T-helper 2 cell treated with Interferon-gamma antibody and Interleukin-4, amounts not matched to agents 100 ng/mL and 5 ng/mL, for 36 hours (primary cell): ENCODE data around the gene NT5DC1. TPM values are rescaled to one million over a fixed set of nuclear protein-coding genes. Genes with fewer than 3 reads are reported as not detected.

Experiments used
- intact Hi-C: fragments of 100-400 bp; cut with micrococcal nuclease; formaldehyde crosslinking; loops from one replicate; pipeline ENCODE4 v1.15.1; 2023
- total RNA-seq: library from RNA; stranded (reverse); gene quantifications from 2 replicates; pipeline ENCODE4 v1.2.3, GENCODE V29; 2022

NT5DC1 gene
- total RNA-seq, 1 donor from 2014 or later, result 47.9 TPM

GRCh38 chr6:116267836-116268588 lies 167.4 kb downstream of the NT5DC1 start:
- intact Hi-C loops, result loop anchor here (1.0 to 2.0 kb wide), 2 partner anchors 8 to 13 kb away; partner anchors contain the start of gene TSPYL4

GRCh38 chr6:116268589-116269293 lies 168.1 kb downstream of the NT5DC1 start:
- intact Hi-C loops, result loop anchor here (1.0 to 2.0 kb wide), 2 partner anchors 8 to 14 kb away; partner anchors contain the start of gene TSPYL4

- intact Hi-C loops, result no loop called here
These were observed 170.6 kb downstream of the NT5DC1 start for GRCh38 chr6:116271149-116271708.

GRCh38 chr6:116277124-116277523 lies 176.5 kb downstream of the NT5DC1 start:
- intact Hi-C loops, result loop anchor here (5.0 kb wide), 1 partner anchor 60 kb away; no protein-coding TSS in a partner anchor

- intact Hi-C loops, result loop anchor here (2.0 to 5.0 kb wide), 3 partner anchors 61 to 366 kb away; partner anchors contain the start of gene NT5DC1
These were observed 177.8 kb downstream of the NT5DC1 start for GRCh38 chr6:116278481-116278829.

GRCh38 chr6:116278854-116279231 lies 178.2 kb downstream of the NT5DC1 start:
- intact Hi-C loops, result loop anchor here (1.0 to 5.0 kb wide), 8 partner anchors 25 to 402 kb away; partner anchors contain the start of genes KPNA5, NT5DC1, RWDD1 and TSPYL4

- intact Hi-C loops, result loop anchor here (1.0 to 5.0 kb wide), 10 partner anchors 25 to 402 kb away; partner anchors contain the start of genes KPNA5, NT5DC1, RWDD1 and TSPYL4
These were observed 178.8 kb downstream of the NT5DC1 start, which contains the start of gene TSPYL1 for GRCh38 chr6:116279232-116280160. TSPYL1 (minus strand) TSS chr6:116279930; CDS start chr6:116279830, 100 bp downstream.

GRCh38 chr6:116280161-116280932 lies 179.7 kb downstream of the NT5DC1 start:
- intact Hi-C loops, result loop anchor here (5.0 kb wide), 2 partner anchors 87 to 197 kb away; no protein-coding TSS in a partner anchor

GRCh38 chr6:116280933-116281316 lies 180.3 kb downstream of the NT5DC1 start:
- intact Hi-C loops, result loop anchor here (5.0 kb wide), 2 partner anchors 86 to 196 kb away; no protein-coding TSS in a partner anchor

GRCh38 chr6:116282698-116283097 lies 182.0 kb downstream of the NT5DC1 start:
- intact Hi-C loops, result loop anchor here (5.0 kb wide), 2 partner anchors 85 to 195 kb away; no protein-coding TSS in a partner anchor

- intact Hi-C loops, result loop anchor here (5.0 kb wide), 2 partner anchors 84 to 194 kb away; no protein-coding TSS in a partner anchor
These were observed 182.5 kb downstream of the NT5DC1 start for GRCh38 chr6:116283191-116283590.

- intact Hi-C loops, result loop anchor here (5.0 kb wide), 2 partner anchors 82 to 192 kb away; no protein-coding TSS in a partner anchor
These were observed 184.3 kb downstream of the NT5DC1 start for GRCh38 chr6:116284984-116285383.

GRCh38 chr6:116286773-116287358 lies 186.2 kb downstream of the NT5DC1 start:
- intact Hi-C loops, result loop anchor here (1.0 kb wide), 2 partner anchors 245 to 274 kb away; no protein-coding TSS in a partner anchor

GRCh38 chr6:116287689-116288282 lies 187.1 kb downstream of the NT5DC1 start:
- intact Hi-C loops, result loop anchor here (1.0 kb wide), 3 partner anchors 245 to 358 kb away; no protein-coding TSS in a partner anchor

GRCh38 chr6:116289876-116290275 lies 189.2 kb downstream of the NT5DC1 start:
- intact Hi-C loops, result no loop called here

GRCh38 chr6:116290799-116291198 lies 190.1 kb downstream of the NT5DC1 start:
- intact Hi-C loops, result no loop called here

GRCh38 chr6:116291701-116292396 lies 191.2 kb downstream of the NT5DC1 start:
- intact Hi-C loops, result no loop called here

GRCh38 chr6:116292553-116292952 lies 191.9 kb downstream of the NT5DC1 start:
- intact Hi-C loops, result no loop called here
